K562 (cell line): ENCODE data around the gene ZMAT3. TPM values are rescaled to one million over a fixed set of nuclear protein-coding genes. Genes with fewer than 3 reads are reported as not detected.

Experiments
- C11orf30 ChIP-seq: fragments of 450-650 bp; IDR thresholded peaks from 2 replicates; pipeline ENCODE4 v1.6.1; 2016; ENCODE audit warnings: low read depth, mild to moderate bottlenecking
- CHD1 ChIP-seq: fragments of 200-600 bp; sonication (generic); IDR thresholded peaks from one replicate; pipeline ENCODE4 v1.6.1; 2012; ENCODE audit warnings: mild to moderate bottlenecking, moderate library complexity, low read length, inconsistent platforms
- E2F8 ChIP-seq: fragments of 450-650 bp; IDR thresholded peaks from 2 replicates; pipeline ENCODE4 v1.7.1; 2018; ENCODE audit warnings: mild to moderate bottlenecking, low read depth; ENCODE audit not compliant: partially characterized antibody
- HNRNPUL1 ChIP-seq: fragments of 200-400 bp; formaldehyde crosslinking; IDR thresholded peaks from 2 replicates; pipeline ENCODE4 v1.6.1; 2017; ENCODE audit warnings: low read length
- PRDM10 ChIP-seq: fragments of 450-650 bp; IDR thresholded peaks from 2 replicates; pipeline ENCODE4 v1.6.1; 2018; ENCODE audit not compliant: partially characterized antibody
- RBM39 ChIP-seq: fragments of 200-400 bp; formaldehyde crosslinking; optimal IDR thresholded peaks from 2 replicates; pipeline ENCODE3; 2018; ENCODE audit warnings: low read depth, low read length
- SRSF1 ChIP-seq: fragments of 200-400 bp; formaldehyde crosslinking; IDR thresholded peaks from 2 replicates; pipeline ENCODE4 v1.6.1; 2017; ENCODE audit warnings: mild to moderate bottlenecking, low read depth, low read length, moderate library complexity
- TAF7 ChIP-seq: fragments of 450-650 bp; IDR thresholded peaks from 2 replicates; pipeline ENCODE4 v1.6.1; 2016; ENCODE audit warnings: missing genetic modification characterization, missing compliant biosample characterization
- TGIF2 ChIP-seq: sonication (generic); formaldehyde crosslinking; IDR thresholded peaks from 2 replicates; pipeline ENCODE4 v1.8.1; 2022; ENCODE audit warnings: mild to moderate bottlenecking, missing genetic modification reagents, moderate library complexity
- ZNF431 ChIP-seq: sonication (generic); formaldehyde crosslinking; IDR thresholded peaks from 2 replicates; pipeline ENCODE4 v1.8.0; 2022; ENCODE audit warnings: mild to moderate bottlenecking, missing genetic modification reagents
- ZNF436 ChIP-seq: fragments of 250-450, 450-650 bp; sonication (Bioruptor Pico); formaldehyde crosslinking; IDR thresholded peaks from 2 replicates; pipeline ENCODE4 v1.7.0; 2020; ENCODE audit warnings: mild to moderate bottlenecking
- ZNF639 ChIP-seq, 2 experiments: fragments of 200-800 bp in 1 of 2; sonication (Bioruptor generic) in 1 of 2; sonication (generic) in 1 of 2; formaldehyde crosslinking in 1 of 2; IDR thresholded peaks in 1 of 2; conservative IDR thresholded peaks in 1 of 2; 2 replicates each; pipeline versions ENCODE4 v1.5.0 to v1.6.1; 2016 to 2020; ENCODE audit warnings: missing compliant biosample characterization in 1 of 2, missing genetic modification characterization in 1 of 2, missing genetic modification reagents in 1 of 2
- polyA plus RNA-seq, 8 experiments: library from polyadenylated mRNA; depleted of rRNA in 4 of 8; stranded (reverse) in 5 of 8; unstranded in 3 of 8; fragments of >200 nt; fragmentation: Nextera tagmentation in 2 of 8; fragmentation: Illumina TruSeq in 1 of 8; extraction: Ambion mirVana in 2 of 8; extraction: Trizol in 1 of 8; gene quantifications; 2 replicates each; pipeline versions ENCODE4 v1.2.1 to v1.2.3, GENCODE V29; 2011 to 2014; ENCODE audit warnings: inconsistent platforms in 1 of 8, missing spikeins in 1 of 8
- total RNA-seq, 7 experiments: library from RNA; depleted of rRNA in 6 of 7; stranded (reverse); fragments of >200 nt in 6 of 7; fragmentation: Illumina TruSeq in 2 of 7; extraction: Trizol in 2 of 7; gene quantifications; 2 replicates each; pipeline versions ENCODE4 v1.2.1 to v1.2.3, GENCODE V29; 2011 to 2021; ENCODE audit warnings: low replicate concordance in 1 of 7
- TF ChIP-seq, protein P1 (sequence below): fragments of 250-450 bp; sonication (Bioruptor Pico); IDR thresholded peaks from 2 replicates; pipeline ENCODE4 v1.5.0; 2020; ENCODE audit warnings: mild to moderate bottlenecking

ZMAT3 gene
- total and polyA plus RNA-seq, 9 of the 15 experiments (the other 6 are each of a cell fraction or from before 2014, with no cell fraction given) = 0.87 to 5.1 (median 3.9) TPM

GRCh38 chr3:179021119-179021903, 50.3 kb downstream of the ZMAT3 start (continued):
- TF ChIP-seq PRDM10 (no peak), CHD1 (no peak), SRSF1 (no peak), TAF7 (tag) (no peak), C11orf30 (no peak), RBM39 (no peak), ZNF436 (CRISPR knock-in tag) (no peak), TGIF2 (no peak), E2F8 (no peak), HNRNPUL1 (no peak), ZNF431 (CRISPR knock-in tag) (no peak), ZNF639 (CRISPR knock-in tag; conservative IDR thresholded peaks at IDR 0.05 in 1 of 2, IDR thresholded peaks at IDR 0.05 in 1 of 2) (no peak)
- TF ChIP-seq, protein P1, sequence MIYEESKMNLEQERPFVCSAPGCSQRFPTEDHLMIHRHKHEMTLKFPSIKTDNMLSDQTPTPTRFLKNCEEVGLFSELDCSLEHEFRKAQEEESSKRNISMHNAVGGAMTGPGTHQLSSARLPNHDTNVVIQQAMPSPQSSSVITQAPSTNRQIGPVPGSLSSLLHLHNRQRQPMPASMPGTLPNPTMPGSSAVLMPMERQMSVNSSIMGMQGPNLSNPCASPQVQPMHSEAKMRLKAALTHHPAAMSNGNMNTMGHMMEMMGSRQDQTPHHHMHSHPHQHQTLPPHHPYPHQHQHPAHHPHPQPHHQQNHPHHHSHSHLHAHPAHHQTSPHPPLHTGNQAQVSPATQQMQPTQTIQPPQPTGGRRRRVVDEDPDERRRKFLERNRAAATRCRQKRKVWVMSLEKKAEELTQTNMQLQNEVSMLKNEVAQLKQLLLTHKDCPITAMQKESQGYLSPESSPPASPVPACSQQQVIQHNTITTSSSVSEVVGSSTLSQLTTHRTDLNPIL (CRISPR knock-in tag) = no peak
